IMR-90 (cell line): Measurements from ENCODE around the gene ABCA7.

Experiments
- POLR2A ChIP-seq: IDR thresholded peaks from 2 replicates; pipeline ENCODE4 v1.6.1; 2012; ENCODE audit warnings: mild to moderate bottlenecking, low read depth, low read length
- TF ChIP-seq, protein P1 (sequence below): conservative IDR thresholded peaks from 2 replicates; pipeline ENCODE4 v1.5.1; 2012; ENCODE audit warnings: mild to moderate bottlenecking, low read depth, low read length, improper control_type of control experiment

DNA sequence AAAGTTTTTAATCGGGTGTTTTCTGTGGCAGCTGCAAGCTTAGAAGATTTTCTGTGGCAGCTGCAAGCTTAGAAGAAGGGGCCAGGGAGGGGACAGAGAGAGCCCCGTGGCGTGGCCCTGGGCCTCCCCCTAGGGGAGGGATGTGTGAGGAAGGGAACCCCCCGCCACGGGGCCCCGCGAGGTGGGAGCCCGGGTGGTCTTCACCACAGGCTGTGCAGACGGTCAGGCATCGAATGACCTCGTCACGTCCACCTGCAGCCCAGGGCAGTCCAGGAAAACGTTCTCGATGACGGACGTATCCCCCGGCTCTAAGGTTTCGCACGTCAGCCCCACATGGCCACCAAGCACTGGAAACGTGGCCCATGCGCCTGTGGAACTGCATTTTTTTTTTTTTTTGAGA is 46.7 kb downstream of the ABCA7 start:
- TF ChIP-seq, protein P1, sequence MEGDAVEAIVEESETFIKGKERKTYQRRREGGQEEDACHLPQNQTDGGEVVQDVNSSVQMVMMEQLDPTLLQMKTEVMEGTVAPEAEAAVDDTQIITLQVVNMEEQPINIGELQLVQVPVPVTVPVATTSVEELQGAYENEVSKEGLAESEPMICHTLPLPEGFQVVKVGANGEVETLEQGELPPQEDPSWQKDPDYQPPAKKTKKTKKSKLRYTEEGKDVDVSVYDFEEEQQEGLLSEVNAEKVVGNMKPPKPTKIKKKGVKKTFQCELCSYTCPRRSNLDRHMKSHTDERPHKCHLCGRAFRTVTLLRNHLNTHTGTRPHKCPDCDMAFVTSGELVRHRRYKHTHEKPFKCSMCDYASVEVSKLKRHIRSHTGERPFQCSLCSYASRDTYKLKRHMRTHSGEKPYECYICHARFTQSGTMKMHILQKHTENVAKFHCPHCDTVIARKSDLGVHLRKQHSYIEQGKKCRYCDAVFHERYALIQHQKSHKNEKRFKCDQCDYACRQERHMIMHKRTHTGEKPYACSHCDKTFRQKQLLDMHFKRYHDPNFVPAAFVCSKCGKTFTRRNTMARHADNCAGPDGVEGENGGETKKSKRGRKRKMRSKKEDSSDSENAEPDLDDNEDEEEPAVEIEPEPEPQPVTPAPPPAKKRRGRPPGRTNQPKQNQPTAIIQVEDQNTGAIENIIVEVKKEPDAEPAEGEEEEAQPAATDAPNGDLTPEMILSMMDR = no peak
- no peak for TF ChIP-seq POLR2A
